Activated T-cell treated with anti-CD3 and anti-CD28 coated beads for 24 hours (primary cell): ENCODE measurements around the gene PROSER1.
A peak's percentile ranks its signal among the peaks of the same experiment; 100 is the strongest.
"Not testable (repeated sequence)": the region's sequence is repeated elsewhere in the genome, so short reads cannot be mapped to it uniquely, and the experiment has no call there.

Experiments used
- DNase-seq: peaks from one replicate; pipeline ENCODE4 v3.0.0-alpha.2; 2020; ENCODE audit warnings: low read depth

Gene PROSER1

DNA sequence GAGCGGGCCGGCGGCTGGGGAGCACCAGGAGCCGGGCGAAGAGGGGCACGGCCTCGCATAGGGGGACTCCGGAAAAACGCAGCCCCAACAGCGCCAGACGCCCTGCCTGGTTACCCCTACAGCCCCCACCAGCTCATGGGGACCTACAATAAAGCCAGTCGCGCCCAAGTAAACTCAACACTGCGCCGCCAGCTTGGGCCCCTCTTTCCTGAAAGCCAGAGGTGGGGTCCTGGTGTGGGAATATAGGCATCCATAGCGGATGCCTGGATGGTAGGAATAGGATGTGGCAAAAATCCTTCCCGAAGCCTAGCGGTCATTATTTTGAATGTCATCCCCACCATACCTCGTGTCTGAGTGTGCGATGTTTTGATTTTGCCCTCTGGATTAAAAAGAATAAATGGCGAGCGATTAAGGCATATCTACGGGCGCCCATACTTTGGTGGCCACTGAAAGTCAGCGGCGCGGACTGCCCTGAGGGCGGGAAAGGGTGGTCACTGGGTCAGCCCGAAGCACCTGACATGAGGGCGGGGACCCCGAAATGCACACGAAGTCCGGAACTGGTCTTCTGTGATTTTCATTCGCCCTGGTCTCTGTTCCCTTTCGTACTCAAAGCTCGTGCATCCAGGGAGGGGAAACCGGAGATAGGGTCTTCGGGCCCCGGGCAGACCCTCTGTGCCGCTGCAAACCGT, at the start of gene PROSER1, which contains the start of gene NHLRC3:
Gene PROSER1, minus strand, starts transcription at position 210 of the 689 bp plus-strand sequence. CDS start 847 bp downstream, outside the sequence.
Gene NHLRC3, plus strand, starts transcription at position 577 of the 689 bp plus-strand sequence. CDS start 184 bp downstream, outside the sequence.
- peak; percentile 73 for DNase-seq

- DNase-seq: not testable (repeated sequence)
Observed at GRCh38 chr13:39086251-39086945, 48.5 kb upstream of the PROSER1 start.

DNA sequence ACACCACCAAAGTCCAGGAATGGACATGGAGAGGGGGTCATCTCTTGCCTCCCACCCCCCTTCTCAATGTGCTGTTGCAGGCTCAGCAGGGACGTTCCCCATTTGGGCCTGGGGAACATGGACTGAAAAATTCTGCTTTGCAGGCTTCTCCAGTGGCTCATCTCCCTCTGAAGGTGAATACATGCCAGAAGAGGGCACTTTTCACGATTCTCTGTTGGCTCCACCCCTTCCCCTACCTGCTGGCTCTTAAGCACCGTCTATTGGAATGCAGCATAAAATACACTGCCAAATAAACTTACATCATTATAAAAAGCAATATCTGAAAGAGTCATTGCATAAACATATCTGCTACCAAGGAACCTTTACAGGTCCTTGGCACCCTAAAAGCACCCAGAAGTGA, 36.1 kb upstream of the PROSER1 start:
- no peak for DNase-seq

- DNase-seq: no peak
Observed at GRCh38 chr13:39072842-39073241, 35.0 kb upstream of the PROSER1 start.

DNA sequence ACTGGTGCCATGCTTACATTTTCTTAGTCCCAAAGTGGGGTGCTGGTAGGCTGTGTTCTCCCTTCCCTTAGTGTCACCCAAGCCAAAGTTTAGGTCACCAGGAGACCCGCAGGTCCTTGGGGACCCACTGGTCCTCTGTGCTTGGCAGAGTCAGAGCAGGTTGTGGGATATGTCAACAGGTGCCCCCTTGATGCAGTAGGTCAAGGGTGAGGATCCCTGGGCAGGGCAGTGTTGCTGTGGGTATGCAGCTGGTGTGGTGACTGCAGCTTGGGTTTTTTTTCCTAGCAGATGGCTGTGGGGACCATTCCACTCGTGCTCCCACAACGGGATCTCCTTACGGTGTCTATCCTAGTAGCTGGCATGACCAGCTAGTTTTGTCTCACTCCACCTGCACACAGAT, 24.1 kb upstream of the PROSER1 start:
- DNase-seq: no peak

- no peak for DNase-seq
Observed at GRCh38 chr13:39058040-39058439, 20.2 kb upstream of the PROSER1 start.

DNA sequence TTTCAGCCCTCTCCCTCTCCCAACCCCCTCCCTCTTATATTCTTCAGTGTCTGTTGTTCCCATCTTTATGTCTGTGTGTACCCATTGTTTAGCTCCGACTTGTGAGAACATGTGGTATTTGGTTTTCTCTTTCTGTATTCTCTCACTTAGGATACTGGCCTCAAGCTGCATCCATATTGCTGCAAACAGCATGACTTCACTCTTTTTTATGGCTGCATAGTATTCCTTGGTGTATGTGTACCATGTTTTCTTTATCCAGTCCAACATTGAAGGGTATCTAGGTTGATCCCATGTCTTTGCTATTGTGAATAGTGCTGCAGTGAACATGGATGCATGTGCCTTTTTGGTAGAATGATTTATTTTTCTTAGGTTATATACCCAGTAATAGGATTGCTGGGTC, 18.1 kb upstream of the PROSER1 start:
- DNase-seq: no peak

DNA sequence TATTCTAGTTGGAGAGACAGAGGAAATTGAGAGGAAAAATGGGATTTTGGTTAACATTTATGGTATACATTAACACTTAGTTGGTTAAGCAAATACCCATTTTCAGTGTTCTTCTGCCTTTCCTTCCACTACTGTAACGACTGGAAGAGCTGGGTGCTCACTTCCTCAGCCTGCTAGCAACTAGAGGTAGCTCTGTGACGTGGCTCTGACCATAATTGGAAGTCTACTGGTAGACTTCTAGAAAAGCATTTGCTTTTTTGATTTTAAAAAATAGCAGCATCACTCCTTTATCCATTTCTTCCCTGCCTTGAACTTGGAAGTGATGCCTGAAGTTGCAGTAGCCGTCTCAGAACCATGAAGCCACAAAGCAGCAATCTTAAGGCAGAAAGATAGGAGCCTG, 16.2 kb upstream of the PROSER1 start:
- no peak for DNase-seq

DNA sequence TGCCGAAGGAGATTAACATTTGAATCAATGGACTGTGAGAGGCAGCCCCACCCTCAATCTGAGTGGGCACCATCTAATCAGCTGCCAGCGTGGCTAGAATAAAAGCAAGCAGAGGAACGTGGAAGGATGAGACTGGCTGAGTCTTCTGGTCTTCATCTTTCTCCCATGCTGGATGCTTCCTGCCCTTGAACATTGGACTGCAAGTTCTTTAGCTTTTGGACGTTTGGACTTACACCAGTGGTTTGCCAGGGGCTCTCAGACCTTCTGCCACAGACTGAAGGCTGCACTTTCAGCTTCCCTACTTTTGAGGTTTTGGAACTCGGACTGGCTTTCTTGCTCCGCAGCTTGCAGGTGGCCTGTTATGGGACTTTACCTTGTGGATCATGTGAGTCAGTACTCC, 15.1 kb upstream of the PROSER1 start:
- no peak for DNase-seq

DNA sequence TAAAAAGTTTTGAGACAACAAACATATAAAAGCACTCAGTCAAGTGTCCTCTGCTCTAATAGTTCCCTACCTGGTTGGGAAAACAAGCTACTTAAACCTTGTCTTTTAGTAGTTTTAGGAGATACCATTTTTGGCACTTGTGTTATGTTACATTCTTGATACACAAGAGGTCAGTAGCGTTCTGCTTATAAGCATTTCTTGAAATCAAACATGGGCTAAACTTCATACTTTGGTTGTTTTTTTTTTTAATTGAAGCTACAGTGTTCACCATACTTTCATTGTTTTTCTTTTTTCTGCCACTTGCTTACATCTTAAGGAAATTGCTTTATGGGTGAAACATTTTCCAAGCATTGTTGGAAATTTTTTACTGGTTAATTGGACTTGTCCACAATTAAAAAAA, 13.3 kb upstream of the PROSER1 start:
- no peak for DNase-seq

DNA sequence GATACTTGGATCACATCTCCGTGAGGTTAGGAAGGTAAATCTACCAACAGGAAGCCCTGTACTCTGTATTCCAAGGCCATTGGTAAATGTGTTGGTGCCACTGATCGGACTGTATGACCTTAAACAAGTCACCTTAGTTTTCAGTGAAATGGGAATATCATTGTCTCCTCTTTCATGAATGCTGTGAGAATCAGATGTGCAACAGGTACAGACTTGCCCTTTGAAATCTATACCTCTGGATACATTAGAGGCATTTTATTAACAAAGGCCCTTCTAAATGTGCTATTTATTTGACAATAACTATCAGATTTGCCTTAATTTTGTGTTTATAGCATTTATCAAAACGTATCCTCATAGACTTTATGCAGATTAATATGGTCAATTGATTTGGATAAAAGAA, 11.4 kb upstream of the PROSER1 start:
- DNase-seq: no peak

GRCh38 chr13:39048806-39049205, 10.9 kb upstream of the PROSER1 start:
- DNase-seq: no peak

GRCh38 chr13:39047560-39047959, 9.7 kb upstream of the PROSER1 start:
- no peak for DNase-seq

DNA sequence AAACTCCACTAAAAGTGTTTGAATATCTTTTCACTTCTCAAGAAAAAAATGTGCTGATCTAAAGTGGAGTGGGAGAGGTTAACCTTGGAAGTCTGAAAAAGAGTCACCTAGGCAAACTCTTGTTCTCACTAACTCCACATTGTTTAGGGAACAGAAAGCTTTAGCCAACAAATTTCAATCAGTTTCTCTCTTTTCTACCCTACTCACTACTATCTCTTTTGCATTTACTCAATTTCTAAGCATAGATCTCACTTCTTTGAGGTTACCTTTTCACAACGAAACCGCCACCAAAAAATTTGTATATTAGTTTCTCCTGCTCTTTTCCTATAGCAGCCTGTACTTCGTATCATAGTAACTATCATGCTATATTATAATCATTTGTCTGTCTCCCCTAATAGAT, 6.6 kb upstream of the PROSER1 start:
- DNase-seq: no peak

DNA sequence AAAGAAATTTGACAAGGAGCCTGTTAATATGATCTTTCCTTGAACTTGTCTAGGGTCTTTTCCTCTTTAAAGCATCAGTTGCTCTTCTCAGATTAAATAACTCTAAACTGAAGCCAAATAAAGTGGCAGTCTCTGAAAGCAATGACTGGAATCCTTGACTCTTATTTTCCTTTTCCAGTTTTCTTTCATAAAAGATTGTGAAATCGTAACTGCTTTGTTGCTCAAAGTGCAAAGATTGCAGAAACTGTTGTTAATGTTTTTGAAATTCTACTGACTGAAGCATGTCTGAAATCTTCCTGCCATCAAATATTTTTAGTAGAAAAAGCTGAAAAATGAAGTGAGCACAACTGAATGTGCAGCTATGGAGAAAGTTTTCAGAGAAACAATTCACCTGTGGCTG, 2.3 kb upstream of the PROSER1 start:
- no peak for DNase-seq

DNA sequence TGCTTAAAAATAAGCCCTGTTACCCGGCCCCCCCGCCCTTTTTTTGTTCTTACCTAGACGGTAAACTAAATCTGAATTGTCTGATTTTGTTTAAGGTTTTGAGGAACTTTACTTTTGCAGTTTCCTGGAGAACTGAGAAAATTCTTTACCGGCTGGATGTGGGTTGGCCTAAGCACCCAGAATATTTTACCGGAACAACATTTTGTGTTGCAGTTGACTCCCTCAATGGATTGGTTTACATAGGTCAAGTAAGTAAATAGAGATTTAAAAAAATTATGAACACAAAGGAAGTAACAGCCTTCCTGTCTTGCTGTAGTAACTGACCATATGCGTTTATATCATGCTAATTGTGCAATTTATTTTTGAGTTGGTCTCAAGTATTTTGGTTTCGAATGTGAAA, 1.2 kb upstream of the PROSER1 start:
- DNase-seq: no peak

DNA sequence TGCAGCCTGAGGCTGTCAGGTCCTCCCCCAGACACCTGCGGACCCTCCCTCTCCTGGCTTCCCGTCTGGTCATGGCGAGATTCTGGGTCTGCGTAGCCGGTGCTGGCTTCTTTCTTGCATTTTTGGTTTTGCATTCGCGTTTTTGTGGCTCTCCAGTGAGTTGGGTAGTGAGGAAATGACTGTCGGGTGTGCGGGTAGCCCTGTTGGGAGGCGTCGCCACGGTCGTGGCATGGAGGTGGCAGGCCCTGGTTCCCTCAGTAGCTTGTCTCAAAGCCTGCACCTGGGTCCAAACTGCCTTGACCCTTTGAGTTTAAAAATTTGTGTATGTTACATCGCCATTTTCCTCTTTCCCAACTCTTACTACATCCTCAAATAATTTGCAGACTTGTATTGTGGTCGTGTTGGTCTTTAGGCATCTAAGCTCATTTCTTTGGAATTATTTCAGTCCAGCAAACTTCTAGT, 711 bp upstream of the PROSER1 start:
- peak; percentile 37 for DNase-seq

GRCh38 chr13:39037410-39037879, 444 bp downstream of the PROSER1 start:
- no peak for DNase-seq

DNA sequence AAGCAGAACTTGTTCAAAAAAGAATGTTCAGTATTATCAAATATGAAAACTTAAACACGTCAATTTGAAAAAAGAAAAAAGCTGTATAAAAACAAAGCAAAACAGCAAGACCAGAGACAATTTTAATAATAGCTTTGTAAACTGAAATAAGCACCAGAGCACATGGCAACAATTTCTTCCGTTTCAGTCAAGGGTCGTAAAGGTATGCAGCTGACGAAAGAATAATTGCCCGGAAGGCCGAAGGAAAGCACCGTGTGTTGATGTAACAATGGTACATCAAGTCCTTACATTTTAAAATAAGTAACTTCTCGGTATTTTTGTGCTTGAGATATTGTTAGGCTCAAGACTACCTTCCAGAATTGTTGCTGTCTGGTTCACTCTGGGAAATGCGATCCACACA, 1.7 kb downstream of the PROSER1 start:
- no peak for DNase-seq

DNA sequence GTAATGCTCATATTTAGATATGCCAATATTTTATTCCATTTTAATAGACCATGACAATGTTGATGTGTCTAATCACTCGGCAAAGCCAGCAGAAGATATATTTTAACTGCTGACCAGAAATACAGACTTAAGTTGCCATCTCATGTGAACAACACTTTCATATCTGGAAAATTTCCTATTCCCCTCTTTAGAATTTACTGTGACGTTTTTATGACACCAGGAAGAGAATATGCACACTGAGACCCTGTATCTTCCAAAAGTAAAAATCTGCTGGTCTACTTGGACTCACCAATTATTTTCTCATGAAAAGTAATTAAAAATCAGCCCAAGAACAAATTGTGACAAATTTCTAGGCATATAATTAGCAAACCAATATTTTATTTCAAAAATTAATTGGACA, 2.1 kb downstream of the PROSER1 start:
- DNase-seq: no peak

GRCh38 chr13:39035204-39035603, 2.7 kb downstream of the PROSER1 start:
- DNase-seq: no peak

GRCh38 chr13:39034085-39034484, 3.8 kb downstream of the PROSER1 start:
- no peak for DNase-seq

DNA sequence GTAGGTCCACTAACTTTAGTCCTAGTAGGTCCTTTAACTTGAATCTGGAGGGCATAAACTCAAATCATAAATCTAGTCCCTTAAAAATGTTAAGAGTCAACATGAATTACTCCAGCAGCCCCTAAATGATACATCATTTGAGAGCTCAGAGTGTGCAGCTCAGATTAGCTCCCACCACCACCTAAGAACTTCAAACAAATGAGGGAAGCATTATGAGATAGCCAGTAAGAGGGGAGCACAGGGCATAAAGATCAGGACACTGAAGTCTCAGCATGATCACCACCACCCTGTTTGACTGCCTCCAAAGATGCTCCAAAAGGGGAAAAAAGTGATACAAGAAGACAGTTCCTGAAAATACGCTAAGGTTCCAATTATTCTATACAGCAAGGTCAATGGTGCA, 5.7 kb downstream of the PROSER1 start:
- no peak for DNase-seq
